EH (cell line): ENCODE results near the gene IL18BP.

Experiments
- DNase-seq: peaks from one replicate; pipeline ENCODE4 v3.0.0-alpha.2; 2015; ENCODE audit warnings: low read depth

IL18BP gene

DNA sequence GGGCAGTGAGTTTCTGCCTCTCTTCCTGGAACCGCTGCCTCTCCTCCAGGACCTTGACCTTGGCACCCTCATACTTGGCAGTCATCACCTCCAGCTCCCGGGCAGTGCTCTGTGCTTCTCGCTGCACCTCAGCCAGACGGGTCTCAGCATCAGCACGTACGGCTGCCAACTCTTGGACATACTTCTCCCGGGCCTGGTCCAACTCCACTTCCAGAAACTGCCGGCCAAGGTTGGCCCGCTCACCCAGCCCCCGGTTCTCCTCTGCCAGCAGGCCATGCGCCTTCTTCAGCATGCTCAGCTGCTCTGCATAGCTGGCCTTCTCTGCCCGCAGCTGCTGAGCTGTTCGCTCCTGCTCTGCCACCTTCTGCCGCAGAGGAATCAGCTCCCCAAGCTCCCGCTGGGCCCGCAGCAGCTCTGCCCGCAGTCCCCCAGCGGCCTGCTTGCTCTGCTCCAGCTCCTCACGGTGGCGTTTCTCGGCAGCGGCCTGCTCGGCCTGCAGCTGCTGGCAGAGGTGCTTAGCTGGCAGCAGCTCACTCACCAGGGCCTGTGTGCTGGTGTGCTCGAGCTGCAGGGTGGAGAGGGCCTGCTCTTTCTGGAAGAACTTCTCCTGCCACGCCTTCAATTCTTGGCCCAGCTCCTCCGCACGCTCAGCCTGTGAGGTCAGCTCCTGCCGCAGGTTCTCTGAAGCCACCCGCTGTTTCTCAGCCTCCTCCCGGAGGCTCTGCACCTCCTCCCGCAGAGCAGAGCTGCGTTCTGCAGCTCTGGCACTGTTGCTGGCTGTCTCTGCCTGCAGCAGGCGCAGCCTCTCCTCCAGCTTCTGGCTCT, 14.4 kb downstream of the IL18BP start:
- peak; percentile 63 for DNase-seq

DNA sequence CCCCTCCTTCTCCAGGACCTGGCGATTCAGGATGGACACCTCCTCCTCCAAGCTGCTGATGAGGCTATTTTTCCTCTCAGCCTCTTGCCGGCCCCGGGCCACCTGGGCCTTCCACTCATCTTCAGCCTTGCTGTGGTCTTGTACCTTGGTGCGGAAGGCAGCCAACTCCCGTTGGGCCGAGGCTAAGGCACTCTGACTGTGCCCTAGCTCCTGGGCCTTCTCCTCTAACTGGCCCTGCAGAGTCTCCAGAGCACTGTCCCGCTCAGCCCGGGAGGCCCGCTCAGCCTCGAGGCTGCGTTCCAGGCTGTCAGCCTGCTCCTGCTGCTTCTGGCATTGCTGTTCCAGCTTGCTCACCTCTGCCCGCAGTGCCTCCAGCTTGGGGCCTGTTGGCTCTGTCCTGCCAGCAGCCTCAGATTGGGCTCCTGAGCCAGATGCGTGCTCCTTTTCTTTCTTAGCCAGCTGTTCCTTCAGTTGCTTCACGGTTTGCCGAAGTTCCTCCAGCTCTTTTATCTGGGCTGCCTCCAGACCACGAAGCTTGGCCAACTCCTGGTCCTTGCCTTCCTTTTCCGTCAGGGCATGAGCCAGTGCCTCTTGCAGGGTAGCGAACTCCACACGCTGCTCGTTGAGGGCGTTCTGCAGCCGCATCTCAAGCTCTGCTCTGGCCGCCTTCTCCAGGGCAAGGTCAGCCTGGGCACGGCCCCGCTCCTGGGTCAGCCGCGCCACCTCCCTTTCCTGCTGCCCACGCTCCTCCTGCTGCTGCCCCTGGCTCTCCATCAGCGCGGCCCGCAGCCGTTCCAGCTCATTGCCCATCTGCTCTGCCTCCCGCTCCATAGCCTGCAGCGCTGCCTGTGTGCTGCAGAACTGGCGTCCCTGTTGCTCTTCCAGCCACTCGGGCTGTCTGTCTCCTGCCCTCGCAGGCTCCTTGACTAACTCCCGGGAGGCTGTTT, 15.3 kb downstream of the IL18BP start:
- DNase-seq = no peak

DNA sequence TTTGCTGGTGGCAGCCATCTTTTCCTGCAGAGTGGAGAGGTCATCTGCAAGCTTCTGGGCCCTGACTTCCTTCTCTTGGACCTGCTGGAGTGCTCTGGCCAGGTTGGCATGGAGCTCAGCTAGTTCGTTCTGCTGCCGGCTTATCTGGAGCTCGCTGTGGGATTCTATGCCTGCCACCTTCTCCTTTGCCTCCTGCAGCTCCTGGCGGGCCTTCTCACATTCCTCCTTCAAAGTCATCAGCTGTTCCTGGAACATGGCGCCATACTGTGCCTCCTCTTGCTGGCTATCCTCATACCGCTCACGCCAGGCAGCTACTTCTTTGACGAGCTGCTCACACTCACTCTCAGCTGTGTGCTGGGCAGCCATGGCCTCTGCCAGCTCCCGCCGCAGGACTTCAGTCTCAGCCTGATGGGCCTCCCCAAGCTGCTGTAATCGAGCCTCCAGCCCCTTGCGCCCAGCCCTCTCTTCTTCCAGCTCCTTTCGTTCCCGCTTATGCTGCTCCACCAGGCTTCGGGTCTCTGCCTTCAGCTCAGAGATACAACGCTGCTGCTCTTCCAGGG, 16.1 kb downstream of the IL18BP start:
- DNase-seq = no peak

DNA sequence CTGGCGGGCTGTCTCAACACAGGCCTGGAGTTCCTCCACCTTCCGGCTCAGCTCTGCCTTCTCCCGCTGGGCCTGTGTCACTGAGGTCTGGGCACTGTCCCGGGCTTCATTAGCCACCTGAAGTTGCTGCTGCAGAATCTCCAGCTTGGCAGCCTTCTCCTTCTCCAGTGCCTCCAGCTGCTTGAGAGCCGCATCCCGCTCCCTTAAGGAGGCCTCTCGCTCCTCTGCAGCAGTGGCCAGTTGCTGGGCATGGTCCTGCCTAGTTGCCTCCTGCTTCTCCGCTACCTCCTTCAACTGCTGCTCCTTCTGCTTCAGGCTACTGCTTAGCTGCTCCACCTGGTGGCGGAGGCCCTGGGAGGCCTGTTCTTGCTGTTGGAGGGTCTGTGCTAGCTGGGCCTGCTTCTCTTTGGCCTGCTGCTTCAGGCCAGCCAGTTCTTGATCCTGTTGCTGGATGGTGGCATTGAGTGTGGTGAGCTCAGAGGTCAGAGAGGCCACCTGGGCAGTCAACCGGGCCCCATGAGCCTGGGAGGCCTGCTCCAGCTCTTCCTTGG, 16.9 kb downstream of the IL18BP start:
- DNase-seq = no peak

DNA sequence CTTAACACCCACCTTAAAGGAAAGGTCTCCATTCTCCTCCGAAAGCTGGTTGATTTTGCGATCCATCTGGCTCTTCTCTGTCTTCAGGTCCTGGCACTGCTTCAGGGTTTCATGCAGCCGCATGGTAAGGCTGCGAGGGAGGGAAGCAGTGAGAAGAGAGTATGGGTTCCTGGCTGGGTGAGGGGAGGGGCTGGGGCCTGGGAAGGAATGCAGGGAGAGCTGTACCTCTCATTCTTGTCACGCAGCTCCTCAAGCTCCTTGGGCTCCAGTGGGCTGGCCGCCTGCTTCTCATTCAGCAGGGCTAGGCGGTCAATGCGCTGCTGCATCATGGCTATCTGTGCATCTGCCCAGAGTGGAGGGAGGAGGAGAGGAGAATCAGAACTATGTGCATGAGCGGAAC, 19.5 kb downstream of the IL18BP start:
- no peak for DNase-seq

DNA sequence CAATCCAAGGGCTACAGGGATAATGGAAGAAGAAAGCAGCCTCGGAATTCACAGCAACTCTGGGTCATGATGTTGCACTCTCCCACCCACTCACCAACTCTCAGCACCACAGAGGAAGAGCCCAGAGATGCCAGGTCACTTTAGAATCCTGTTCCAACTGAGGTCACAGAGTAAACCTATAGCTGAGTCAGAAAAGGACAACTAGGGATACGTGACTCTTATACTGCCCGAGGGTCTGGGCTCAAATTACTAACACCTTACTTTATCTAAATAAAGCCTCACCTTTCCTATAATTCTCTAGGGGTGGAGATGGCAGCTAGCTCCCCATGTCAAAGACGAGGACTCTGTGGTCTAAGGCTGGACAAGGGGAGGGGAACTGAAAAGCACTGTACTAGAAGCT, 24.6 kb downstream of the IL18BP start:
- DNase-seq = no peak

DNA sequence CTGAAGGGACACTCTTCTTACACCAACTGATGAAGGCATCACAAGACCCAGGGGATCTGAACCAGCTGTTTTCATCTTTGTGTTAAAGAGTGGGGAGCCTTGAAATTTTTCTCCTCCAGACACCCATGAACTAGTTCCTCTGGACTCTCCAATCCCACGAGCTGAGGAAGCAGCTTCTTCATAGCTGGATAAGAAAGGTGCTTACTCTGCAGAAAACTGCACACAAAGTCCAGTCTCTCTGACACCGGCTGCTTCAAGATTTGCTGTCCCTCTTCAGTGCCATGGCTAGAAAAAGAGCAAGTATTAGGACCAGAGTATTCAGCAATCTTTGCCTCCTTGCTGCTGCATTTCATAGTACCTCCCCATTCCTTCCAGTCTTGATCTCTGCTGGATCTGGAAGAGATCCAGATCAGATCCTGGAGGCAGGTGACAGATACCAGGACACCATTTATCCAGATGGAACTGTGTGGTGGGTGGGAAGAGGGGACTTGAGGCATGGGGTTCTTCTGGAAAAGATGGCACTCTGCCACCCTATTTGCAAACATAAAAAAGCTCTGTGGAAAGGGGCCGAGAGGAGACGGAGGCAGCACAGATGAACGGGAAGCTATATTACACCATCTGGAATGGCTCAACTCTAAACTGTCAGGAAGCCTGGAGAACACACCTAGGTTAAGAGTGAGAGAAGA, 25.5 kb downstream of the IL18BP start:
- no peak for DNase-seq

DNA sequence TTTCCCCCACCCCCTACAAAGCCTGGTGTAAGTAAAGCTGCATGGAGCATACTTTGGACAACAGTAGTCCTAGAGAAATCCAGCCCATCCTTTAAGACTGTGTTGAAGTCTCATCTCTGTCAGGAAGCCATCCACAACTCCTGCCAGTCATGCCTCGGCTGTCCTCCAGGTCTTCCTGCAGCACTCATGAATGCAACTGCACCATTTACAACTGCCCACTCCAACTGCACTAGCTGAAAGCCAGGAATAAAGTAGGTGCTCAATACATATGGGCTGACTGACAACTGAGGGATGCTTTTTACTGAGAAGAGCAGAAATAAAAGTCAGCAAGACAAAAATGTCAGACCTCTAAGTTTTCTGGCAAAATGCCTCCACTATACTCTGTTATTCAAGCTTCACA, 27.4 kb downstream of the IL18BP start:
- DNase-seq = no peak

DNA sequence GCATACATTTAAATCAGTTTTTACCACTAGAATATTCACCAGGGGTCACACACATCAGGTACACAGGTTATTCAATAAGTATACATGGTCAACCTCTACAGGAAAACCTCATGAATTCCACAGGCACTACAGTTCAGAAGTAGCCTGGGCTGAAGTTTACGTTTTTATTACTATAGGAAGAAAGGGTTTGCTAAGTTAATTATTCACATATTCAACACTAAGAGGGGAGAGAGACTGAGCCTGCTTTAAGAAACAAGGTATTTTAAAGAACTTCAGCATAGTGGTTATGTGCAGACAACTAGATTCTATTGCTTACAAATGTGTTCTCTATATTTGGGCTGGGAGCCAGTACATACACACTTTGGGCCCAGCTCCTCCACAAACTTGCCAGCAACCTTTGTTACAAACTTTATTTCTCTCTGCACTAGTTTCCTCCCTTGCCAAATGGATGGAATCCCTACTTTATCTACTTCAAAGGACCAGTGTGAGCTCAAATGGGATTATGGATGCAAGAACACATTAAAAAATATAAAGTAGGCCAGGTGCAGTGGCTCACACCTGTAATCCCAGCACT, 31.9 kb downstream of the IL18BP start:
- DNase-seq = no peak

DNA sequence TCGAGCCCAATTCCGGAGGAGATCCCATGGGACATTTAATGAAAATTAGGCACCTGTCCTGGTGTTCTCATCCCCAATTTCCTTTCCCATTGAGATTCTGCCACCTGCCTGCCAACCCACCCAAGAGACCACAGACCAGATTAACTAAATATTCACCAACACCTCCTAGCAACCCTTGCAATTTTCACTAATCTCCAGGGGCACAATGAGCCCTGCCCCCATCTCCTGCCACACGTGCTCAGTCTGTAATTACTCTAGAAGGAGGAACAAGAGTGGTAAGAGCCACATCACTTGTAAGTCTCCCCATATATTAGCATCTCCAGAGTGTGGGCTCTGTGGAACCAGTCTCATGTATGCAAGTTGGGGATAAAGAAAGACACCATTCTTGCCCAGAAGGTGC, 38.0 kb downstream of the IL18BP start:
- no peak for DNase-seq

DNA sequence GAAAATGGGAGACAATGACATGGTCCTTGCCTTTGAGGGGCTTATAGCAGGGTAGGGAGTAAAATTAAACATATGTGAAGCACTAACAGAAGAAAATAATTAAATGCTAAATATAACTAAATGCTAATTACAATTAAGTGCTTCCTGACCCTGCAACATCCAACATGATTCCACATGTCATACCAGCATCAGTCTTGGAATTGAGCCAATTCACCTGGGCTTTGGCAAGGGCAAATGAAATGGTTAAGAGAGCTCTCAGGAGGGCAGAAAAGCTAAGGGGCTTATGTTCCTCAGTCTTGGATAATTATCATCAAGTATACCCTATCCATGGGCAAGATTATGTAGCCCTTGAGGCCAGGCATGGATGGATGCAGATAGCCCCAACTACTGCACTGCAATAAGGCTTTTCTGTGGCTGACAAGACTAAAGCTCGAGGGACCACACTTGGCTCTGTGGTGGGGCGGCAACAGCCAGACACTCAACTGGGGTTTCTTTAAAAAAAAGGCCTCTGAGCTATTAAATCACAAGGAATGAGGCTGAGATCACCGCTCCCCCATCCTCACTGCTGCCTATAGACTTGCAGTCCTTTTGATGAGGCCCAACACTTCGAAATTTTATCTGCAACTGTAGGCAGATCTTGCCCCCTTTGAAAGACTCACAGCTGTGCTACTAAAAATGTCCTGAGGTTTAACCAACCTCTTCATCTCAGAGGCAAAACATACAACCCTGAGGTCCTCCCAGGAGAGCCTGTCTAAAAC, 39.0 kb downstream of the IL18BP start:
- DNase-seq = peak; percentile 21

DNA sequence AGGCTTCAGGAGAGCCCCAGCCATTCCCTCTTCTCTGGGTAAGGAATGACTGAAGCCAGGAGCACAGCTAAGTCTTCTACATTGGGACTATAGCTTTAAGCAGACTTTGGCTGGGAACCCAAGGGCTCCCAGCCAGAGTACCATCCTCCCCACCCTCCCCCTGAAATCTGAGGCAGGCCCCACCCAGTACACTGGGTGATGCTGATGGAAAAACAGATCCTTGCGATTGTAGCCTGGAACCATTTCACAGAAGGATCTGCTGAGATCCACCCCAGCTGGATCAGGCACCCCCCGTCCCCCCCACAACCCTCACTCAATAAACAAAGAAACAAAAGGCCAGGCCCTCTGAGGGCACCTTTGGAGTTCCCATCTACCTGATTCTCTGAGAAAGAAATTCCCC, 39.8 kb downstream of the IL18BP start:
- DNase-seq = peak; percentile 87

DNA sequence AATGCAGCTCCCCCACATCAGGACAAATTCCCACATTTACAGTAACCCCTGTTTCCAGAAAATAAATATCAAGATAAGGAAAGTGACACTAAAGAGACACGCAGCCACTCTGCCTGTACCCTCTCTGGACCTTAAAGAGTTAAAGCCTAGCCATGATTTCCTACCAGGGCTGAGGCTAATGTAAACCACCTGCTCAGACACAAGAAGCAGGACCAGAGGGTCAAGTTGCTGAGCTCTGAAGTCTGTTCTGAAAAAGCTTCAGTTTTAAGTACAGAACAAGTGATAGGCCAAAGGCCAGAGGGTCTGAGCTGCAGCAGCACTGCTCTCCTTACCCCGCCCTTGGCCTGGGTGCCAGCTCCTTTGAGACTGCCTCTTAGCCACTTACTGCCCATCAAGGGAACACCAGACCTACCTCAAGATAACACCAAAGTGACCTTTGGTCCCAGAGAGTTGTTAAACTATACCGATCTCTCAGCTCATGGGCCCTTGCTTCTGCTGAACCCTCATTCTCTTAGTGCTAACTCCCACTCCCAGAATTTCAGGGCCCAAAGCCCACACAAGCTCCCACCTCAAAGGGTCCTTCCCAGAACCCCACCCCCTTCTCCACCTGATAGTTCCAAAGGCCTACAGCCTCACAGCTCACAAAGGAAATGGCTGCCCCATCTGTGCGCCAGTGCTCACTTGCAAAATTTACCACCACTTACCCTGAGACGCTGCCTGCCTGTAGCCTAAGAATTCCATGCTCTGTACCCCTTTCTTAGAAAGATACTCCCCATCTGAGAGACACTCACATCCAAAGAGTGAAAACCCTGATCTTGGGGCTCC, 40.5 kb downstream of the IL18BP start:
- DNase-seq = peak; percentile 62

DNA sequence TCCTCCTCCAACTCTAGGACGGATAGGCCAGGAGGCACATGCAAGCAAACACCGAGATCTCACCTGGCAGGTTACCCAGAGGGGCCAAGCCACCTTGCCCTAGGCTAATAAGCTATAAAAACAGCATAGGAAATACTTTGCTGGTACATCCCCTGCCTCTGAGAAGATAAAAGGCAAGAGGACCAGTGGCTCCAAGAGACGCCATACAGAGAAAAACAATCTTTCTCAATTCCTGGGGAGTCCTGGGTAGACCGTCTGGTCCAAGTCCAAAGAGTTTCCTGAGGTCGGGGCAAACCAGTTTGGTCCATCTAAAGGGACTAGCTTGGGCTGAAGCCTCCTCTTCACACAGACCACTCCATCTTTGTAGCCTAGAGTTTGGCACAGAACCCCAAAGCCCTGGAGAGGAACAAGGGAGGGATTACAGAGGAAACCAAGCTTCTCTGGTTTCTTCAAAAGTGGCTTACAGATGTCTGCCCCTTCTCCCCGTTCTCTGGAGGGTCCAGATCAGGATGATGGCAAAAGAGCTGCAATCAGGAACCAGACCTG, 41.2 kb downstream of the IL18BP start:
- no peak for DNase-seq

DNA sequence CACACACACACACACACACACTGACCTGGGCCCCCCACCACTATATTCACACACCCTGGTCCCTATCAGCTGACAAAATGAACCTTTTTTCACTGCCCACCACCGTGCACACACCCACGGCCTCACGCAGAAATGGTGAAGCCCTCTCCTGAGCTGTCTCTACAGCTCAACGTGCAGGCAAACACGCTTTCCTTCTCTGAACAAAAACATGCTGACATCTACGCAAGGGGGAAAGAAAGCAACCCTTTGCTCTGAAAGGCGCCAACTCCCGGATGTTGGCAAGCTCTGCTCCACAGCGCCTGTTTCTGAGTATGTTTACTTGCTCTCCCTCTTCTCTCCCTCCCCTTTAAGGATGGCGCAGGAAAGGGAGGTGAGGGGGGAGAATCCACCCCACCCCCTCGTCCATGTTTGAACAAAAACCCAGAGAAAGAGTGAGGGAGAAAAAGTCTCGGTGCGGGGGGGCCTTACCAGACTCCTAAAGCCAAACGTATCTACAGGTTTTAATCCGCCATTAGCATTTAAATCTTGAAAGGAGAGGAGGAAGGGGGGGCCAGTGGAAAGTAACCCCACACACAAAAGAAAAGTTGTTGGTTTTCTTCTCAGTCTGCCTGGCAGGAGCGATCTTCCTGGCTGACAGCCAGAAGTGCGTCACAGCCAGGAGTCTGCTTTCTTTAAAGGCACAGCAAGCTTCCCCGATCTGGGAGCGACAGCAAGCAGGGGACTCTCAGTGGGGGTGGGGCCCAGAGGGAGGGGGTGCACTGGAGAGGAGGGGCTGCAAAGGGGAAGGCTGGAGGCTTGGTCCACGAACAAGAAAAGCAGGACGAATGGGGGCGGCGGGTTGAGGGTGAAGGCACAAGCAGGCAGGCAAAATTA, 42.0 kb downstream of the IL18BP start:
- peak; percentile 96 for DNase-seq

DNA sequence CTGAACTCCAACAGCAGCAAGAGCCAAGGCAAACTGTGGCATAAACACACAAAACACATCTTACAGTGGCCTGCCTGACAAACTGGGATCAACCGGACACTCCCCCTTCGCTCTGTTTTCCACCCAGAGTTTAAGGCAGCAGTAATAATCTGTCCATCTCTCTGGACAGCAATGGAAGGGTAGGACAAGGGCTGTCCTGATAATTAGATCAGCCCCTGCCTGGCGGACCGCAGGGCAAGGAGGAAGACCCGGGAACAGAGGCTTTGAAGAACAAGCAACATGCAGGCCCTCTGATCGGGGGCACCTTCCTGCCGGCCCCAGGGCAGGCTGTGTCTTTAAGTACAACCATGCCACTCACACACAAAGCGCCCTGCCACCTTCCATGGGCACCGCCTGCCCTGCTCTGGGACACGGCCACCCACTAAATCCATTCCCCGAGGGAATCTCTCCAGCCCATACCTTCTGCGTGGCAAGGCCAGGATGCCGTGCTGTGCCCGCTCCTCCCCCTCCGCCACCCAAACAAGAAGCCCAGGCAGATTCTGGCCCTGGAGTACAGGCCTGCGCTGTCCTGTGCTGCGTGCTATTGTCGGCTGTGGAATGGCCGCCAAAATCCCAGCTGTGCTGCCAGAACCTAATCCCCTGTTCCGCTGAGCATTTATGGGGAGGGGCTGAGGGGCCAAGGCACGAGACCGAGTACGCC, 42.8 kb downstream of the IL18BP start:
- peak; percentile 86 for DNase-seq

DNA sequence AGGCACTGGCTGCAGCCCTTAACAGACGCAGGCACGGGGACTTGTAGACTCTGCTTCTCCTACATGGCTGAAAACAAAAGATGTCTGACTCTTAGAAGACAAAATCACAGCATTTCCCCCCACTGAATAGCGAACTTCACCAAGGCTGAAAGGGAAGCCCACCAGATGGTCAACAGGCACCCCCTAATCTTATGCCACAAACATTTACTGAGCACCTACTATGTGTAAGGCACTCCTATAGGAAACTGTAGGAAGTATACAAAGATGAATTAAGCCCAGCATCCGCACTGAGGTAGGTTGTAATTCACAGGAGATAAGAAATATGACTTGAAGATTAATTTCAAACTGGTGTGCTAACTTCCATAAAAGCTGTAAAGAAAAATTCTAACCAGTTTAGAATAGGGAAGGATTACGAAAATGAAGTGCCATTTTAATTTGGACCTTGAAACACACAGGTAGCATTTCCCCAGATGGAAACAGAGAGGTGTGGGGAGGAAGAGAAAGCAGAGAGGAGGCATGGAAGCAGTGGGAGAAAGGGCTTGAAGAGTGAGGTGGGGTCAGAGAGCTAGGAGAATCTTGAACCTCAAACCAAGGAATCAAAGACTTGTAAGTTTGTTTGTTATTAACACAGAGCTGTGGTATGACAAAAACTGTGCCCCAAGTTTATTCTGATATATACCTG, 43.5 kb downstream of the IL18BP start:
- DNase-seq = no peak
